PFSK-1 (cell line): ENCODE results near the gene GAS6.

Experiments
- SIN3A ChIP-seq: IDR thresholded peaks from 2 replicates; pipeline ENCODE4 v1.6.1; 2012; ENCODE audit warnings: mild to moderate bottlenecking, low read length, moderate library complexity, borderline replicate concordance; ENCODE audit not compliant: insufficient read depth
- TAF1 ChIP-seq: IDR thresholded peaks from 2 replicates; pipeline ENCODE4 v1.6.1; 2012; ENCODE audit warnings: low read length, control low read depth, borderline replicate concordance; ENCODE audit not compliant: insufficient read depth

DNA sequence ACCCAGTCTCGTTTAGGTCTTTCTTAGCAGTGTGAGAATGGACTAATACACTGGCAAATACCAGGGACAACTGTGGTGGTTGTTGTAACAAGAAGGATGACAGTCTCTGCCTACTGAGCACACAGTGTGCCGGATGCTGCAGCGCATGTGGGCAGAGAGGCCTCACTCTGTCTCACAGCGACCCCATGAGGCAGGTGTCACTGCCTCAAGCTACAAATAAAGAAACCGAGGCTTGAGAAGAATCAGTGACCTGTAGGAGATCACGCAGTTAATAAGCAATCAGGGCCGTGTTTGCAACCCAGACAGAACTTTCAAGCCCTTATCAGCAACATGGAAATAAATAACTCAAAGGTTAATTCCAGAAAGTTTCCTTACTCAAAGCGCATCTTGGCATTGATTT lies 40.5 kb upstream of the GAS6 start:
- TF ChIP-seq SIN3A, result no peak
- TF ChIP-seq TAF1, result no peak
